CD4-positive, alpha-beta T cell (primary cell): ENCODE results near the gene DNAAF5. TPM values are rescaled to one million over a fixed set of nuclear protein-coding genes. Genes with fewer than 3 reads are reported as not detected.

Source experiments
- ATAC-seq: fragments of 200-7000 bp; cut with Tn5 transposase; one replicate; pipeline ENCODE4 v1.10.0; 2022; ENCODE audit warnings: mild to moderate bottlenecking; ENCODE audit not compliant: poor library complexity
- CTCF ChIA-PET: fragments of 350-600 bp; sonication (Branson Sonifier 250); formaldehyde crosslinking; loops from one replicate; lab custom pipeline; 2021; ENCODE audit warnings: antibody characterized with exemption, inconsistent platforms; lab: Charles Lee
- POLR2A ChIA-PET: fragments of 350-600 bp; sonication (Branson Sonifier 250); formaldehyde crosslinking; loops from one replicate; lab custom pipeline; 2021; ENCODE audit warnings: antibody characterized with exemption, inconsistent platforms; lab: Charles Lee
- DNase-seq, 14 experiments: peaks; one replicate each; pipeline ENCODE4 v3.0.0-alpha.2; 2013 to 2020; ENCODE audit warnings: mixed read lengths in 2 of 14
- H3K27ac ChIP-seq, 2 donors: one replicate each; pipeline versions ENCODE4 v1.5.1 to v1.7.0; 2013; ENCODE audit warnings: low read length in 2 of 2, low read depth in 1 of 2, mild to moderate bottlenecking in 1 of 2
- H3K27me3 ChIP-seq, 2 experiments: 1 replicate in 1 of 2; 2 replicates in 1 of 2; pipeline versions ENCODE4 v1.6.1 to v1.7.0; 2013; ENCODE audit warnings: low read length in 2 of 2, control low read depth in 1 of 2, mild to moderate bottlenecking in 1 of 2, moderate library complexity in 1 of 2; ENCODE audit not compliant: insufficient read depth in 2 of 2, control insufficient read depth in 1 of 2
- H3K36me3 ChIP-seq: one replicate; pipeline ENCODE4 v1.6.1; 2013; ENCODE audit warnings: low read length, control low read depth; ENCODE audit not compliant: insufficient read depth
- H3K4me1 ChIP-seq: one replicate; pipeline ENCODE4 v1.6.1; 2013; ENCODE audit warnings: low read length, control low read depth; ENCODE audit not compliant: insufficient read depth
- H3K4me3 ChIP-seq: one replicate; pipeline ENCODE4 v1.5.1; 2013; ENCODE audit warnings: mild to moderate bottlenecking, low read length, moderate library complexity
- H3K9me3 ChIP-seq, 2 experiments: 1 replicate in 1 of 2; 2 replicates in 1 of 2; pipeline versions ENCODE4 v1.6.1 to v1.7.0; 2013; ENCODE audit warnings: low read length in 2 of 2, mild to moderate bottlenecking in 2 of 2, control low read depth in 1 of 2, moderate library complexity in 1 of 2; ENCODE audit not compliant: control insufficient read depth in 1 of 2, insufficient read depth in 1 of 2
- H3K27ac Mint-ChIP-seq: one replicate; pipeline ENCODE4 v1.8.0; 2020; ENCODE audit warnings: mixed read lengths
- H3K27me3 Mint-ChIP-seq: one replicate; pipeline ENCODE4 v1.8.0; 2021; ENCODE audit warnings: mixed read lengths
- H3K36me3 Mint-ChIP-seq: one replicate; pipeline ENCODE4 v1.8.0; 2021; ENCODE audit warnings: low read depth, mixed read lengths
- H3K4me1 Mint-ChIP-seq: one replicate; pipeline ENCODE4 v1.8.0; 2021; ENCODE audit warnings: low read depth, mixed read lengths
- H3K4me3 Mint-ChIP-seq: one replicate; pipeline ENCODE4 v1.8.0; 2020; ENCODE audit warnings: mild to moderate bottlenecking, mixed read lengths
- H3K9me3 Mint-ChIP-seq: one replicate; pipeline ENCODE4 v1.8.0; 2020; ENCODE audit warnings: mixed read lengths
- CTCF ChIP-seq: fragments of 200-600 bp; IDR thresholded peaks from one replicate; pipeline ENCODE4 v1.8.0; 2022; ENCODE audit warnings: antibody characterized with exemption, mild to moderate bottlenecking
- intact Hi-C, 2 experiments: fragments of 100-400 bp; cut with DNase I in 1 of 2; cut with micrococcal nuclease in 1 of 2; formaldehyde crosslinking; loops; one replicate each; pipeline versions ENCODE4 v1.15.1 to v1.9.0; 2023 to 2025; cut with DNase I, micrococcal nuclease
- total RNA-seq, 174 experiments: library from RNA in 2 of 174; stranded (reverse) in 2 of 174; gene quantifications; one replicate each; pipeline ENCODE4 v1.2.3 and lab custom pipeline; 2021 to 2026

DNAAF5 gene
- total RNA-seq, 2 experiments from 2014 or later = 4.8 to 6.1 TPM

GRCh38 chr7:691361-692045 is 35.0 kb upstream of the DNAAF5 start:
- H3K27ac Mint-ChIP-seq = no peak overlapping the region

GRCh38 chr7:693280-693679 is 33.2 kb upstream of the DNAAF5 start:
- DNase-seq = peak in 1 of 14 experiments; percentile 24
- H3K27me3 Mint-ChIP-seq = no peaks in the 10 kb centered on the region
- POLR2A ChIA-PET = interaction anchor here (0.6 kb wide), 1 partner anchor 348 kb away, joined by 3 read pairs; no protein-coding TSS in a partner anchor
- intact Hi-C loops = no loop called here
- H3K9me3 Mint-ChIP-seq = peaks cover 4% of the 10 kb centered on the region
- no peaks in the 10 kb centered on the region for H3K4me1 Mint-ChIP-seq
- Histone ChIP-seq H3K4me3 (no peak overlapping the region), H3K4me1 (no peaks in the 10 kb centered on the region), H3K9me3 (peaks cover 7 to 31% of the 10 kb centered on the region in 2 experiments), H3K27ac (no peak overlapping the region), H3K36me3 (no peaks in the 10 kb centered on the region), H3K27me3 (no peaks in the 10 kb centered on the region)
- CTCF ChIA-PET = no interaction called here
- no peak for ATAC-seq
- no peak overlapping the region for H3K27ac Mint-ChIP-seq
- H3K36me3 Mint-ChIP-seq = peaks cover 46% of the 10 kb centered on the region
- no peak overlapping the region for H3K4me3 Mint-ChIP-seq
- TF ChIP-seq CTCF = no peak

More at GRCh38 chr7:691361-692045, 35.0 kb upstream of the DNAAF5 start:
- H3K27me3 ChIP-seq = no peaks in the 10 kb centered on the region
- CTCF ChIA-PET = no interaction called here
- no peak overlapping the region for H3K27ac ChIP-seq
- H3K36me3 ChIP-seq = no peaks in the 10 kb centered on the region
- peaks cover 20 to 39% of the 10 kb centered on the region in 2 experiments for H3K9me3 ChIP-seq
- DNase-seq = peak in 1 of 14 experiments; percentile 26
- no peak for TF ChIP-seq CTCF
- Mint-ChIP-seq H3K4me1 (no peaks in the 10 kb centered on the region), H3K27me3 (no peaks in the 10 kb centered on the region), H3K4me3 (no peak overlapping the region), H3K36me3 (peaks cover 61% of the 10 kb centered on the region), H3K9me3 (peaks cover 11% of the 10 kb centered on the region)
- POLR2A ChIA-PET = no interaction called here
- intact Hi-C loops = no loop called here
- H3K4me1 ChIP-seq = no peaks in the 10 kb centered on the region
- no peak for ATAC-seq
- no peak overlapping the region for H3K4me3 ChIP-seq

DNA sequence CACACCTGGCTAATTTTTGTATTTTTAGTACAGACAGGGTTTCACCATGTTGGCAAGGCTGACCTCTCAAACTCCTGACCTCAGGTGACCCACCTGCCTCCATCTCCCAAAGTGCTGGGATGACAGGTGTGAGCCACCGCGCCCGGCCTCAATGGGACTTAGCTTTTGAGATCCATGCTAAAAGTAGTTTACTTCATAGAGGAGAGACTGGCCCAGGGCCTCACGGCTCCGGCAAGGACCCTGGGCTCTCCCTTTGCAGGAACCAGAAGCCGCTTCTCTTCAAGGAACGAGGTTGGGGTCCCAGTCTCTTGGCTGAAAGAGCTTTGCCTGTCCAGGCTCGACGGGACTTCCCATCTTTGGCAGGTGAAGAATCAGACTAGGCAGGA is 30.1 kb upstream of the DNAAF5 start:
- no peaks in the 10 kb centered on the region for H3K27me3 Mint-ChIP-seq
- no peaks in the 10 kb centered on the region for H3K4me1 ChIP-seq
- H3K27ac Mint-ChIP-seq = no peak overlapping the region
- no peak overlapping the region for H3K4me3 ChIP-seq
- H3K27me3 ChIP-seq = no peaks in the 10 kb centered on the region
- H3K9me3 Mint-ChIP-seq = no peaks in the 10 kb centered on the region
- peaks cover 0 to 3% of the 10 kb centered on the region in 2 experiments for H3K9me3 ChIP-seq
- H3K36me3 ChIP-seq = no peaks in the 10 kb centered on the region
- no peak for TF ChIP-seq CTCF
- peaks cover 3% of the 10 kb centered on the region for H3K4me1 Mint-ChIP-seq
- peaks cover 20% of the 10 kb centered on the region for H3K36me3 Mint-ChIP-seq
- no peak overlapping the region for H3K4me3 Mint-ChIP-seq
- ChIA-PET CTCF (no interaction called here), POLR2A (no interaction called here)
- ATAC-seq = no peak
- H3K27ac ChIP-seq = no peak overlapping the region
- no peak for DNase-seq
- intact Hi-C loops = no loop called here
